GM12878 (cell line): ENCODE results near the gene DLGAP3. TPM values are rescaled to one million over a fixed set of nuclear protein-coding genes. Genes with fewer than 3 reads are reported as not detected.

Experiments
- ATAC-seq: fragments of 200-7000 bp; cut with Tn5 transposase; 3 replicates; pipeline ENCODE4 v1.9.1; 2020; ENCODE audit warnings: mild to moderate bottlenecking, moderate library complexity
- BruUV-seq: library from RNA; stranded (reverse); fragments of 400-500 nt; replicated peaks from 2 replicates; lab custom pipeline; 2021; lab: Mats Ljungman, UMichigan
- CTCF ChIA-PET: fragments of 300-600 bp; sonication (Branson Sonifier 250); formaldehyde crosslinking; extraction: SDS; loops from one replicate; lab custom pipeline; 2021; ENCODE audit warnings: inconsistent platforms; lab: Yijun Ruan, JAX
- POLR2A ChIA-PET: fragments of 350-600 bp; formaldehyde crosslinking; extraction: SDS; loops from one replicate; lab custom pipeline; 2021; ENCODE audit warnings: inconsistent platforms; lab: Charles Lee
- RAD21 ChIA-PET: fragments of 300-600 bp; sonication (Branson Sonifier 250); formaldehyde crosslinking; loops from one replicate; lab custom pipeline; 2023; ENCODE audit warnings: antibody characterized with exemption; ENCODE audit not compliant: unreplicated experiment; lab: Charles Lee
- SMC1A ChIA-PET: fragments of 300-600 bp; sonication (Branson Sonifier 250); formaldehyde crosslinking; loops from one replicate; lab custom pipeline; 2023; ENCODE audit not compliant: unreplicated experiment, uncharacterized antibody; lab: Charles Lee
- DNase-seq: peaks from one replicate; pipeline ENCODE4 v3.0.0-alpha.2; 2011; ENCODE audit warnings: low read depth, low spot score
- FAIRE-seq: peaks from 3 replicates; lab custom pipeline; 2011; peaks lifted over from hg19 to GRCh38; lab: Jason Lieb, UNC
- H2AFZ ChIP-seq: 2 replicates; pipeline ENCODE4 v1.6.0; 2011; ENCODE audit warnings: low read depth, low read length, control low read depth; ENCODE audit not compliant: control insufficient read depth
- H3K27ac ChIP-seq: 2 replicates; pipeline ENCODE4 v1.5.1; 2011; ENCODE audit warnings: control low read depth; ENCODE audit not compliant: control insufficient read depth, insufficient read depth
- H3K27me3 ChIP-seq, 2 experiments: replicated peaks in 1 of 2; 2 replicates each; pipeline versions ENCODE4 v1.6.0 to v1.6.1; 2011; ENCODE audit warnings: low read length in 1 of 2; ENCODE audit not compliant: control insufficient read depth in 2 of 2, insufficient read depth in 2 of 2
- H3K36me3 ChIP-seq, 2 experiments: 2 replicates each; pipeline ENCODE4 v1.5.1; 2011; ENCODE audit warnings: low read length in 1 of 2; ENCODE audit not compliant: control insufficient read depth in 2 of 2, insufficient read depth in 2 of 2
- H3K4me1 ChIP-seq: 2 replicates; pipeline ENCODE4 v1.6.1; 2011; ENCODE audit warnings: mild to moderate bottlenecking, low read length, moderate library complexity, mixed read lengths; ENCODE audit not compliant: control insufficient read depth, insufficient read depth
- H3K4me2 ChIP-seq: 2 replicates; pipeline ENCODE4 v1.6.0; 2011; ENCODE audit warnings: control low read depth; ENCODE audit not compliant: control insufficient read depth, insufficient read depth
- H3K4me3 ChIP-seq: fragments of 200-600 bp; sonication (generic); 2 replicates; pipeline ENCODE4 v1.5.1; 2016
- H3K79me2 ChIP-seq: 2 replicates; pipeline ENCODE4 v1.6.0; 2011; ENCODE audit warnings: low read length; ENCODE audit not compliant: control insufficient read depth, insufficient read depth
- H3K9ac ChIP-seq: 2 replicates; pipeline ENCODE4 v1.8.0; 2011; ENCODE audit warnings: low read length, control low read depth, mixed read lengths; ENCODE audit not compliant: control insufficient read depth, insufficient read depth
- H3K9me3 ChIP-seq: replicated peaks from 3 replicates; pipeline ENCODE4 v1.5.1; 2011; ENCODE audit warnings: mild to moderate bottlenecking, low read length; ENCODE audit not compliant: control insufficient read depth, insufficient read depth
- H4K20me1 ChIP-seq: 2 replicates; pipeline ENCODE4 v1.6.0; 2011; ENCODE audit not compliant: control insufficient read depth, insufficient read depth
- BHLHE40 ChIP-seq, 2 experiments: fragments of 450-650 bp in 1 of 2; IDR thresholded peaks; 2 replicates each; pipeline ENCODE4 v1.6.1; 2011 to 2017; ENCODE audit warnings: low read depth in 2 of 2, borderline replicate concordance in 1 of 2, improper control_type of control experiment in 1 of 2, low read length in 1 of 2, mild to moderate bottlenecking in 1 of 2
- IKZF2 ChIP-seq, 2 experiments: fragments of 450-650 bp; IDR thresholded peaks; 2 replicates each; pipeline ENCODE4 v1.6.1; 2017; ENCODE audit warnings: mild to moderate bottlenecking in 2 of 2, moderate library complexity in 2 of 2
- POU2F2 ChIP-seq: IDR thresholded peaks from 3 replicates; pipeline ENCODE4 v1.6.1; 2011; ENCODE audit warnings: low read depth, mild to moderate bottlenecking, low read length, borderline replicate concordance
- TCF12 ChIP-seq: IDR thresholded peaks from 2 replicates; pipeline ENCODE4 v1.6.1; 2011; ENCODE audit warnings: low read depth, mild to moderate bottlenecking, low read length
- WGBS: methylation state at CpG from one replicate; pipeline ENCODE4 v1.1.6; 2016; ENCODE audit warnings: low lambda C conversion rate; ENCODE audit not compliant: insufficient replicate concordance, insufficient coverage; ENCODE audit errors: missing lambda C conversion rate; 5-methylcytosine and 5-hydroxymethylcytosine counted together
- in situ Hi-C: fragments of 300-500 bp; cut with MboI; formaldehyde crosslinking; loops from 9 replicates; pipeline ENCODE4 v1.14.3; 2018; ENCODE audit warnings: mixed read lengths
- intact Hi-C: fragments of 100-400 bp; cut with micrococcal nuclease; formaldehyde crosslinking; loops from one replicate; pipeline ENCODE4 v1.14.2; 2022; ENCODE audit not compliant: unreplicated experiment
- polyA plus RNA-seq, 11 experiments: library from polyadenylated mRNA; depleted of rRNA in 4 of 11; unstranded in 6 of 11; stranded (reverse) in 5 of 11; fragments of >200 nt; fragmentation: Nextera tagmentation in 4 of 11; fragmentation: Illumina TruSeq in 1 of 11; extraction: Ambion mirVana in 4 of 11; extraction: Trizol in 1 of 11; gene quantifications; 1 replicate in 1 of 11; 2 replicates in 10 of 11; pipeline versions ENCODE4 v1.2.1 to v1.2.3, GENCODE V29; 2011 to 2016; ENCODE audit warnings: inconsistent platforms in 2 of 11, missing spikeins in 2 of 11, low read depth in 1 of 11
- total RNA-seq, 4 experiments: library from RNA; depleted of rRNA in 3 of 4; stranded (reverse); fragments of >200 nt in 3 of 4; fragmentation: Illumina TruSeq in 1 of 4; extraction: Trizol in 1 of 4; gene quantifications; 2 replicates each; pipeline versions ENCODE4 v1.2.1 to v1.2.3, GENCODE V29; 2013 to 2021
- TF ChIP-seq, protein P1 (sequence below): IDR thresholded peaks from 2 replicates; pipeline ENCODE4 v1.6.1; 2012; ENCODE audit warnings: mild to moderate bottlenecking, low read depth, low read length

Gene DLGAP3
- total and polyA plus RNA-seq, 10 of the 15 experiments (the other 5 are each of a cell fraction or from before 2014, with no cell fraction given): 0.03 to 0.15 (median 0.08) TPM; not detected in 4

DNA sequence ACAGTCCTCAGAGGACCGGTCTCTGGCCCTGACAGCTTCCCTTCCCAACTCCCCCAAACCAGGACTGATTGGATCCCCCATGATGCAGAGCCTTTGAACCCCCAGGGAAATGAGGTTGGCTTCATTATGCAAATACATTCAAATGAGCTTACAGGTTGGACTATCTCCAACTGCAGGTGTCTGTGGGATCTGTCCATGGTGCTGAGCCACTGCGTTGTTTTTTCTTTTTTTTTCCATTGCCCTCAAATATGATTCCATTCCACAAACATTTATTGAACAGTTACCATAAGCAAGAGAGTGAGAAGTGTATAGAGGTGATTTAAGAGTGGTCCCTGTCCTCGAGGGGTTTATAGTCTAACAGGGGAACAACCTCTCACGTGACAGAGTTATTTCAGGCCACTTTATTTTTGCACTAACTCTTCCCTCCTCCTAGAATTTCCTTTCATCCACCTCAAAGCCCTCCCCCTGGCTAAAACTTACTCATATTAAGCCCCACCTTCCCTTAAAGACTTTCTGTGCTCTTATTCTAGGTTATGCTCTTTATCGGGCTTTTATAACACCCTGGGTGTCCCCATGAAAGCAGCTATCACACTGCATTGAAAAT is 21.9 kb downstream of the DLGAP3 start:
- 66% methylated on average over 5 of the region's 5 CpGs for WGBS
- in situ Hi-C loops: no loop called here
- DNase-seq (no peak), ATAC-seq (no peak), FAIRE-seq (no peak)
- 0 out of 2 replicates have a peak, but pooled peaks have one; percentile 26 for TF ChIP-seq TCF12
- 0 out of 4 replicates have a peak, but pooled peaks of 1 of the 2 experiments have one; percentile 6 for TF ChIP-seq BHLHE40 (IDR thresholded peaks at IDR 0.05; ENCODE audit: borderline replicate concordance in 1 of 2, low read depth in 2 of 2, low read length in 1 of 2)
- TF ChIP-seq POU2F2: peak; percentile 41; the same call in 1 of the 3 replicates
- TF ChIP-seq IKZF2 (IDR thresholded peaks at IDR 0.05): no peak
- TF ChIP-seq, protein P1, sequence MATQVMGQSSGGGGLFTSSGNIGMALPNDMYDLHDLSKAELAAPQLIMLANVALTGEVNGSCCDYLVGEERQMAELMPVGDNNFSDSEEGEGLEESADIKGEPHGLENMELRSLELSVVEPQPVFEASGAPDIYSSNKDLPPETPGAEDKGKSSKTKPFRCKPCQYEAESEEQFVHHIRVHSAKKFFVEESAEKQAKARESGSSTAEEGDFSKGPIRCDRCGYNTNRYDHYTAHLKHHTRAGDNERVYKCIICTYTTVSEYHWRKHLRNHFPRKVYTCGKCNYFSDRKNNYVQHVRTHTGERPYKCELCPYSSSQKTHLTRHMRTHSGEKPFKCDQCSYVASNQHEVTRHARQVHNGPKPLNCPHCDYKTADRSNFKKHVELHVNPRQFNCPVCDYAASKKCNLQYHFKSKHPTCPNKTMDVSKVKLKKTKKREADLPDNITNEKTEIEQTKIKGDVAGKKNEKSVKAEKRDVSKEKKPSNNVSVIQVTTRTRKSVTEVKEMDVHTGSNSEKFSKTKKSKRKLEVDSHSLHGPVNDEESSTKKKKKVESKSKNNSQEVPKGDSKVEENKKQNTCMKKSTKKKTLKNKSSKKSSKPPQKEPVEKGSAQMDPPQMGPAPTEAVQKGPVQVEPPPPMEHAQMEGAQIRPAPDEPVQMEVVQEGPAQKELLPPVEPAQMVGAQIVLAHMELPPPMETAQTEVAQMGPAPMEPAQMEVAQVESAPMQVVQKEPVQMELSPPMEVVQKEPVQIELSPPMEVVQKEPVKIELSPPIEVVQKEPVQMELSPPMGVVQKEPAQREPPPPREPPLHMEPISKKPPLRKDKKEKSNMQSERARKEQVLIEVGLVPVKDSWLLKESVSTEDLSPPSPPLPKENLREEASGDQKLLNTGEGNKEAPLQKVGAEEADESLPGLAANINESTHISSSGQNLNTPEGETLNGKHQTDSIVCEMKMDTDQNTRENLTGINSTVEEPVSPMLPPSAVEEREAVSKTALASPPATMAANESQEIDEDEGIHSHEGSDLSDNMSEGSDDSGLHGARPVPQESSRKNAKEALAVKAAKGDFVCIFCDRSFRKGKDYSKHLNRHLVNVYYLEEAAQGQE: peak; percentile 91
- H2AFZ ChIP-seq: no peak overlapping the region
- H3K4me3 ChIP-seq: no peak overlapping the region
- H3K9me3 ChIP-seq: no peaks in the 10 kb centered on the region
- no peak overlapping the region for H3K27ac ChIP-seq
- no peaks in the 10 kb centered on the region for H3K36me3 ChIP-seq
- CTCF ChIA-PET: no interaction called here
- H3K9ac ChIP-seq: no peak overlapping the region
- RAD21 ChIA-PET: no interaction called here
- POLR2A ChIA-PET: no interaction called here
- H3K79me2 ChIP-seq: no peaks in the 10 kb centered on the region
- intact Hi-C loops: no loop called here
- no peak overlapping the region for H3K4me2 ChIP-seq
- no peaks in the 10 kb centered on the region for H4K20me1 ChIP-seq
- H3K27me3 ChIP-seq: no peaks in the 10 kb centered on the region; a peak in 1 of 4 replicates
- SMC1A ChIA-PET: interaction anchor here (0.5 to 0.6 kb wide), 2 partner anchors 53 to 334 kb away, joined by 3 to 4 read pairs; no protein-coding TSS in a partner anchor
- H3K4me1 ChIP-seq: no peaks in the 10 kb centered on the region
- BruUV-seq: no TSS peak
